Measurements from ENCODE around the gene COL9A1.

Gene COL9A1

GRCh38 chr6:70285201-70285600, 17.7 kb downstream of the COL9A1 start:
- FAIRE-seq = no peak

- no peak for FAIRE-seq
Measured at GRCh38 chr6:70282919-70283461, 19.9 kb downstream of the COL9A1 start.

GRCh38 chr6:70282312-70282918, 20.5 kb downstream of the COL9A1 start:
- no peak for FAIRE-seq

- no peak for FAIRE-seq
Measured at GRCh38 chr6:70281923-70282311, 21.0 kb downstream of the COL9A1 start.

- no peak for FAIRE-seq
Measured at GRCh38 chr6:70280400-70280853, 22.5 kb downstream of the COL9A1 start.

GRCh38 chr6:70277470-70277869, 25.4 kb downstream of the COL9A1 start:
- no peak for FAIRE-seq

- no peak for FAIRE-seq
Measured at GRCh38 chr6:70274338-70274737, 28.5 kb downstream of the COL9A1 start.

GRCh38 chr6:70272071-70272470, 30.8 kb downstream of the COL9A1 start:
- no peak for FAIRE-seq

- no peak for FAIRE-seq
Measured at GRCh38 chr6:70270287-70271005, 32.4 kb downstream of the COL9A1 start.

GRCh38 chr6:70266142-70266541, 36.7 kb downstream of the COL9A1 start:
- FAIRE-seq = no peak

- no peak for FAIRE-seq
Measured at GRCh38 chr6:70264306-70264705, 38.6 kb downstream of the COL9A1 start.

GRCh38 chr6:70258483-70258882, 44.4 kb downstream of the COL9A1 start:
- no peak for FAIRE-seq

- FAIRE-seq = no peak
Measured at GRCh38 chr6:70257768-70258273, 45.1 kb downstream of the COL9A1 start.

- FAIRE-seq = no peak
Measured at GRCh38 chr6:70254784-70255183, 48.1 kb downstream of the COL9A1 start.

- FAIRE-seq = no peak
Measured at GRCh38 chr6:70253923-70254322, 49.0 kb downstream of the COL9A1 start.

GRCh38 chr6:70252604-70253003, 50.3 kb downstream of the COL9A1 start:
- FAIRE-seq = no peak

- FAIRE-seq = no peak
Measured at GRCh38 chr6:70246118-70246517, 56.8 kb downstream of the COL9A1 start.

GRCh38 chr6:70241991-70242420, 60.9 kb downstream of the COL9A1 start:
- no peak for FAIRE-seq

- FAIRE-seq = no peak
Measured at GRCh38 chr6:70241031-70241430, 61.9 kb downstream of the COL9A1 start.

- FAIRE-seq = no peak
Measured at GRCh38 chr6:70236343-70236742, 66.5 kb downstream of the COL9A1 start.

GRCh38 chr6:70234561-70235236, 68.2 kb downstream of the COL9A1 start:
- FAIRE-seq = no peak

- FAIRE-seq = no peak
Measured at GRCh38 chr6:70231311-70231710, 71.6 kb downstream of the COL9A1 start.

- FAIRE-seq = no peak
Measured at GRCh38 chr6:70225055-70225454, 77.8 kb downstream of the COL9A1 start.

- no peak for FAIRE-seq
Measured at GRCh38 chr6:70222439-70222749, 80.5 kb downstream of the COL9A1 start.
